Measurements from ENCODE around the gene NARF.

DNA sequence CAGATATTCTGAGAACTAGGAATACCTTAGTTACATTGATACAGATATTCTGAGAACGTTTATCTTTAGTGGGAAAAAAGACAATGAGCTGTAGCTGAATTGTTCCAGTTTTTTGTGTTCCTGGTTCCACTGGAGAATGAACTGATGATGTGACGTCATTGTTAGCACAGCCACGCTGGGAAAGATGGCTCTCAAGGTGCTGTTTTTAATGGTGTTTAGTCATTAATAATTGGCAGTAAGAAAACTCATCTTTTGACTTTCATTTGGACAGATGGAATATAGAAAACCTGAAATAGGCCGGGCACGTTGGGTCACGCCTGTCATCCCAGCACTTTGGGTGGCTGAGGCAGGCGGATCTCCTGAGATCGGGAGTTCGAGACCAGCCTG lies 71.4 kb downstream of the NARF start:
- TF ChIP-seq HDAC2 (IDR thresholded peaks at IDR 0.05) (no peak), CEBPB (IDR thresholded peaks at IDR 0.05) (no peak), SREBF2 (IDR thresholded peaks at IDR 0.05) (no peak), TFCP2L1 (CRISPR knock-in tag; IDR thresholded peaks at IDR 0.05) (no peak)
- TF ChIP-seq, protein P1, sequence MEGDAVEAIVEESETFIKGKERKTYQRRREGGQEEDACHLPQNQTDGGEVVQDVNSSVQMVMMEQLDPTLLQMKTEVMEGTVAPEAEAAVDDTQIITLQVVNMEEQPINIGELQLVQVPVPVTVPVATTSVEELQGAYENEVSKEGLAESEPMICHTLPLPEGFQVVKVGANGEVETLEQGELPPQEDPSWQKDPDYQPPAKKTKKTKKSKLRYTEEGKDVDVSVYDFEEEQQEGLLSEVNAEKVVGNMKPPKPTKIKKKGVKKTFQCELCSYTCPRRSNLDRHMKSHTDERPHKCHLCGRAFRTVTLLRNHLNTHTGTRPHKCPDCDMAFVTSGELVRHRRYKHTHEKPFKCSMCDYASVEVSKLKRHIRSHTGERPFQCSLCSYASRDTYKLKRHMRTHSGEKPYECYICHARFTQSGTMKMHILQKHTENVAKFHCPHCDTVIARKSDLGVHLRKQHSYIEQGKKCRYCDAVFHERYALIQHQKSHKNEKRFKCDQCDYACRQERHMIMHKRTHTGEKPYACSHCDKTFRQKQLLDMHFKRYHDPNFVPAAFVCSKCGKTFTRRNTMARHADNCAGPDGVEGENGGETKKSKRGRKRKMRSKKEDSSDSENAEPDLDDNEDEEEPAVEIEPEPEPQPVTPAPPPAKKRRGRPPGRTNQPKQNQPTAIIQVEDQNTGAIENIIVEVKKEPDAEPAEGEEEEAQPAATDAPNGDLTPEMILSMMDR (IDR thresholded peaks at IDR 0.05), result no peak
- TF ChIP-seq, protein P2, sequence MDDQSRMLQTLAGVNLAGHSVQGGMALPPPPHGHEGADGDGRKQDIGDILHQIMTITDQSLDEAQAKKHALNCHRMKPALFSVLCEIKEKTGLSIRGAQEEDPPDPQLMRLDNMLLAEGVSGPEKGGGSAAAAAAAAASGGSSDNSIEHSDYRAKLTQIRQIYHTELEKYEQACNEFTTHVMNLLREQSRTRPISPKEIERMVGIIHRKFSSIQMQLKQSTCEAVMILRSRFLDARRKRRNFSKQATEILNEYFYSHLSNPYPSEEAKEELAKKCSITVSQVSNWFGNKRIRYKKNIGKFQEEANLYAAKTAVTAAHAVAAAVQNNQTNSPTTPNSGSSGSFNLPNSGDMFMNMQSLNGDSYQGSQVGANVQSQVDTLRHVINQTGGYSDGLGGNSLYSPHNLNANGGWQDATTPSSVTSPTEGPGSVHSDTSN (IDR thresholded peaks at IDR 0.05), result no peak
